CD4-positive, alpha-beta T cell treated with Interleukin-4 for 1 hour (primary cell): ENCODE results near the gene DYNC1H1.
"Not testable (repeated sequence)": the region's sequence is repeated elsewhere in the genome, so short reads cannot be mapped to it uniquely, and the experiment has no call there.

Experiments used
- DNase-seq, 2 donors: peaks; one replicate each; pipeline ENCODE4 v3.0.0-alpha.2; 2020 to 2022

DYNC1H1 gene

DNA sequence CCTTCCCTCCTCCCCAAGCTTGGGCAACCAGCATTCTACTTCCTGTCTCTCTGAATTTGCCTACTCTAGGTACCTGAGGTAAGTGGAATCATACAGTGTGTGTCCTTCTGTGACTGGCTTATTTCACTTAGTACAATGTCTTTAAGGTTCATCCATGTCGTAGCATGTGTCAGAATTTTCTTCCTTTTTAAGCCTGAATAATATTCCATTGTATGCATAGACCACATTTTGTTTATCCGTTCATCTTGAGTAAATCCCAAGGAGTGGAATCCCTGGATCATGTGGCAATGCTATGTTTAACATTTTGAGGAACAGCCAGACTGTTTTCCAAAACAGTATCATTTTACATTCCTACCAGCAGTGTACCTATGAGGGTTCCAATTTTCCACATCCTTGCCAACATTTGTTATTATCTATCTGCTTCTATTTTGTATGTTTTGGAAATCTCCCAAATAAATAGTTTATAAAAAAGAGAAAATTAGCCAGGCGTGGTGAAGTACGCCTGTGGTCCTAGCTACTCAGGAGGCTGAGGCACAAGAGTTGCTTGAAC lies 110.1 kb downstream of the DYNC1H1 start:
- DNase-seq = peak in 1 of 2 donors; percentile 34

DNA sequence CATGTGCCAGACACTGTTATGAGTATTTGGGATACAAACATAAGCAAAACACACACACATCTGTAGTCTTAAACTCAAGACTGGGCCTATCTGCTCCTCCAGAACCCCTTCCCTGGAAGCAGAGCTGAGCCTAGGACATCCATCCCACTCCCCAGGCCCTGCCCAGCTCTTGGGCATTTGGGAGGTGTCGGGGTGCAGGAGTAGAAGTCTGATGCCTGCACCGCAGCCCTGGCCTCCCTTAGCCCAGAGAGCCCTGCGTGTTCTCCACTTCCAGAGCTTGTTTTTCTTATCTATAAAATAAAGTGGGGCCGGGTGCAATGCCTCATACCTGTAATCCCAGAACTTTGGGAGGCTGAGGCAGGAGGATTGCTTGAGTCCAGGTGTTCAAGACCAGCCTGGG lies 110.8 kb downstream of the DYNC1H1 start:
- DNase-seq = peak in 1 of 2 donors; percentile 49

DNA sequence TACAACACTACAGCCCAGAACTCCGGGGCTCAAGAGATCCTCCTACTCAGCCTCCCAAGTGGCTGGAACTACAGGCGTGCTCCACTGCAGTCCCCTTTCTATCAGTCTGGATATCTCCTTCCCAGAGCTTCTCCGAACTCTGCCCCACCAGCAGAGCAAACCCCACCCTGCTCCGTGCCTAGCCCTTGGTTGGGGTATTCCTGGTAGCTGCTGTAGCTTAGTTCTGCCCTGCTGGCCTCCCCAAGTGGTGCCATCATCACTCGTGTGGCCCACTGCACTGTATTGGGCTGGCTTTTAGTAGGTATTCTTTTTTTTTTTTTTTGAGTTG lies 113.0 kb downstream of the DYNC1H1 start:
- peak; percentile 58 to 61 for DNase-seq

DNA sequence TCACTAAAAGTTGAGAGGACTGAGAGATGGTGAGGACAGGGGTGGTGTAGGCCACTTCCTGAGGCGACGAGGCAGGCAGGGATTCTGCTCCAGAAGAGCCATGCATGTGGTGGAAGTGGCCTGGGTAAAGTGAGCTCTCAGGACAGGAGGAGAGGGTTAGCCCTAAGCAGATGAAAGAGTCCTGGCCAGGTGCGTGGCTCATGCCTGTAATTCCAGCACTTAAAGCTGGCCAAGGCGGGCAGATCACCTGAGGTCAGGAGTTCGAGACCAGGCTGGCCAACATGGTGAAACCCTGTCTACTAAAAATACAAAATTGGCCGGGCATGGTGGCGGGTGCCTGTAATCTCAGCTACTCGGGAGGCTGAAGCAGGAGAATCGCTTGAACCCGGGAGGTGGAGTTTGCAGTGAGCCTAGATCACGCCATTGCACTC lies 114.0 kb downstream of the DYNC1H1 start:
- peak; percentile 48 to 50 for DNase-seq

DNA sequence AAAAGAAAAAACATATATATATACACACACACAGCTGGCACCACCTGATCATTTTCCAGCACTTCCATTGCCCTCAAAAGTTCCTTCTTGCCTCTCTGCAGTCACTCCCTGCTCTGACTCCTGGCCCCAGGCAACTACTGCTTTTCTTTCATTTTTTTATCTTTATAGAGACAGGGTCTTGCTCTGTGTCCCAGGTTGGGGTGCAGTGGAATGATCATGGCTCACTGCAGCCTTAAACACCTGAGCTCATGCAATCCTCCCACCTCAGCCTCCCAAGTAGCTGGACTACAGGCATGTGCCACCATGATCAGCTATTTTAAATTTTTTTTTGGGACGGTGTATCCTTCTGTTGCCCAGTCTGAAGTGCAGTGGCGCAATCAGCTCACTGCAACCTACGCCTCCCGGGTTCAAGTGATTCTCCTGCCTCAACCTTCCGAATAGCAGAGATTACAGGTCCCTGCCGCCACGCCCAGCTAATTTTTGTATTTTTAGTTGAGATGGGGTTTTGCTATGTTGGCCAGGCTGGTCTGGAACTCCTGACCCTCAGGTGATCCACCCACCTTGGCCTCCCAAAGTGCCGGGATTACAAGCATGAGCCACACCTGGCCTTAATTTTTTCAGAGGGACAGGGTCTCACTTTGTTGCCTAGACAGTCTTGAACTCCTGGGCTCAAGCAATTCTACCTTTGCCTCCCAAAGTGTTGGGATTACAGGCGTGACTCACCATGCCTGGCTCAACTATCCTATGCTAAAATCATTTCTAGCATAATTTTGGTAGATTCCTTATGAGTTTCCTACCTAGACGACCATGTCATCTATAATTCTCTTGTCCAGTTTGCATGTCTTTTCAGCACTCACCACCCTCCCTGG lies 114.7 kb downstream of the DYNC1H1 start:
- DNase-seq = peak; percentile 56 to 58

DNA sequence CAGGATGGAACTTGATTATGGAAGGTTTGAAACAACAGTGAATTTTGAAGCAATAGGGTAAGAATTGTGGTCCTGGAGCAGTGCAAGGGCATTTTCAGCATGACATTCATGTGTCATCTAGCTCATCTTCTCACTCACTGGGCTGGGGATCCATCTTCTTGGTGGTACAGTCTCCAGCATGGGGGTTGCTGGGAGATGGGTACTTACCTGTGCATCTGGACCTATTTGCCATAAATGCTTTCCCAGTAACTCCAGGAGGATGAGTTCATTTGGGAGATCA lies 115.3 kb downstream of the DYNC1H1 start:
- DNase-seq = peak; percentile 38 to 57

DNA sequence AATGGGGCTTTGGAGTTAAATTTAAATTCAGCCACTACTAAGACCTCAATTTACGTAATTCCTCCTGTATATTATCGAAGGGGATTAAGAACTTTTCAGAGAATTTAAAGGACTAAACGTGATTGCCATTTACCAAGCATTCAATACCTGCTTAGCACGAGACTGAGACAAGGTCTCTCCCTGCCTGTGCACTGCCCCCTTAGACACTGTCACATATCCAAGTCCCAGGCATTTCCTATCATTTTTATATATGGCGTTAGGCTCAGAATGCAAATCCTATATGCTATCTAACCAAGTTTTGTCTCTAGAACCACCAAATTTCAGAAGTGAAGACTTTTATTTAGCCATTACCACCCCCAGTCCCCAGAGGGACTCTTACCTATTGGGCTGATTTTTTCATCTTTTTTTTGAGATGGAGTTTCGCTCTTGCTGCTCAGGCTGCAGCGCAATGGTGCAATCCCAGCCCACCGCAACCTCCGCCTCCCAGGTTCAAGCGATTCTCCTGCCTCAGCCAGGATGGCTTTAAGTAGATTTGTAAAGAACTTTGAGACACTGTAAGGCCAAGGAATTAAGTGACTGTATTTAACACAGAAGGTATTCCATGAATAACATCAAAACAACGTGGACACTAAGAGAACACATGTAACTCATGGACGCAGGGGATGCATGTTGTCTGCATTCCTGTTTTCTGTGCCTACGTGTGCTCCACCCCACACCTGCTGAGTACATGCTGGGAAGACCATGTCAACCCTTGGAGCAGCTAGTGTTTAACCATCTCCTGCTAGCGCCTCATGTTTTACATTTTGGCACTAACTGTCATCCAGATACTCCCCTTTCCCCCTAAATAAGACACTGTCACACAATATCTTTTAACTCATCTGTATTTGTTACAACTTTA lies 116.1 kb downstream of the DYNC1H1 start:
- peak; percentile 32 to 48 for DNase-seq

DNA sequence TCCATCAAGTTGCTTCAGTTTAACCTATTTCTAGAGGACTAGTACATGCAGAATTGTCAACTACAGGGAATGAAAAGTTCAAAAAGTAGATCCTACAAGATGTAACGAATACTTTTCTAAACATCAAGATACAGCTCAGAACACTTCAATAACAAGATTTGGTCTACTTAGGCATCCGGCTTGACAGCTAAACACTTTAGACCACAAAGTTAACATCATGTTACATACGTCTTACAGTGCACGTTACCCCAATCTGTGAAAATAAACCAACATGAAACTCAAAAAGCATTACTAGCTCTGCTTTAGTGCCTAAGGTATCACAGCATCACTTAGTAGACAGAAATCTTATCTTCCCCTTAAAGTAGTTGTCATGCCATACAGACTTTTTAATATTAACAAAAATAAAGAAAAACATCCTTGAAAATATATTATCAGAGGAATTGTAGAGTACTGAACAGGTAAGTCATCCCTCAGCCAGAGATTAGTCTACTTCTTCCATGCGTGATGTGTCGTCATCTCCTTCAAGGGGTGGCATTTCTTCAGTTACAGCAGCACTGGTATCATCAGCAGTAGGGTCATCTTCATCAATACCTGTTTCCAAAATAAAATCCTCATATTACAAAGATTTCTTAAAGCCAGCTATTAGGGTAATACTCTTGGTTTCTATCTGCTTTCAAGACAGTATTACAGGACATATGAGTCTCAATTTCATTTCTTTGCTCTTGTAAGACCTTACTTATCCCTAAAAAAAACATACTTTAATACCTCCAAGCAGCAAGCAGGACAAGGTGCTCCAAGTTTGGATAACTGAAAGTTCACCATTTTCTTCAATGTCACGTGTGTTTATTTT lies 117.1 kb downstream of the DYNC1H1 start:
- peak in 1 of 2 donors; percentile 28 for DNase-seq

DNA sequence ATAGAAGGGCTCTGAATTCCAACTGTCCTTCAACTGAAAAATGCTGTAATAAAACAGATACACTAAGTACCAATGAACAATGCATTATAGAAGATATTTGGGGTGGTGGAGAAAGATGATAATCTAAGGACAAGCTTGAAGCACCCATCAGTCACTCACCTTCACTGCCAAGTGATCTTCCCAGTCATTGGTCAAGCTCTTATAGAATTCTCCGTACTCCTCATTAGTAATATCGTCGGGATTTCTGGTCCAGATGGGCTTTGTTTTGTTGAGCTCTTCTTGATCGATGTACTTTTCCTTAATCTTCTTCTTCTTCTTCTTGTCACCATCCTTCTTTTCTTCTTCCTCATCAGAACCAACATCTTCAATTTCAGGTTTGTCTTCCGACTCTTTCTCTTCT lies 120.1 kb downstream of the DYNC1H1 start:
- not testable (repeated sequence) for DNase-seq

DNA sequence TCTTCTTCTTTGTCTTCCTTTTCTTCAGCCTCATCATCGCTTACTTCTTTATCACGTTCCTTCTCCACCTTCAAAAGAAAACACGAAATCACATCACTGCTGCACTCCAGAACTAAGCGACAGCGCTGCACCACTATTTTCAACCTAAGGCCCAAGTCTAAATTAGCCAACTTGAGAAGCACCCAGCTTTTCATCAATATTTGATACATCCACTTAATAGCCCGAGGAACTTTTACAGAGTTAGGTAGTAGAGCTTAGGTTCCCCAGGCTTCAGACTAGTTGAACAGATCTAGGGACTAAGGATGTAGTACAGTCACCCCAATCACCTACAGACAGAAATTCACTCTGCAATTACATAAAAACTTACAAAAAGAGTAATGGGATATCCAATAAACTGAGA lies 120.6 kb downstream of the DYNC1H1 start:
- DNase-seq = no peak

DNA sequence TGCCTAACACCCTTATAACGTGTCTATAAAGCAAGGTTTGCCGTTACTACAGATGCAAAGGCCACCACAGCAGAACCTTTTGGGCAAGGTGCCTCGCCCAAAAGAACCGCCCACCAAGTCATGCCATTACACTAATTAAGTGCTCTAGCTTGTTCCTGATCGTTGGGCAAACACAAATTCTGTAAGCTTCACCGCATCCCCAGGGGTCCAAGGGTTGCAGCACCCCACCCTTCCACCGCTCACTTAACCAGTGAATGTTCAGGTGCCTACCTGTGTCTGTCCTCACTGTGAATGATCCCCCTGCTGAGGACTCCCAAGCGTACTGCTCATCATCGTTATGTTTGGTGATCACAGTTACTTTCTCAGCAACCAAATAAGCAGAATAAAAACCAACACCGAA lies 121.1 kb downstream of the DYNC1H1 start:
- DNase-seq = peak in 1 of 2 donors; percentile 38

DNA sequence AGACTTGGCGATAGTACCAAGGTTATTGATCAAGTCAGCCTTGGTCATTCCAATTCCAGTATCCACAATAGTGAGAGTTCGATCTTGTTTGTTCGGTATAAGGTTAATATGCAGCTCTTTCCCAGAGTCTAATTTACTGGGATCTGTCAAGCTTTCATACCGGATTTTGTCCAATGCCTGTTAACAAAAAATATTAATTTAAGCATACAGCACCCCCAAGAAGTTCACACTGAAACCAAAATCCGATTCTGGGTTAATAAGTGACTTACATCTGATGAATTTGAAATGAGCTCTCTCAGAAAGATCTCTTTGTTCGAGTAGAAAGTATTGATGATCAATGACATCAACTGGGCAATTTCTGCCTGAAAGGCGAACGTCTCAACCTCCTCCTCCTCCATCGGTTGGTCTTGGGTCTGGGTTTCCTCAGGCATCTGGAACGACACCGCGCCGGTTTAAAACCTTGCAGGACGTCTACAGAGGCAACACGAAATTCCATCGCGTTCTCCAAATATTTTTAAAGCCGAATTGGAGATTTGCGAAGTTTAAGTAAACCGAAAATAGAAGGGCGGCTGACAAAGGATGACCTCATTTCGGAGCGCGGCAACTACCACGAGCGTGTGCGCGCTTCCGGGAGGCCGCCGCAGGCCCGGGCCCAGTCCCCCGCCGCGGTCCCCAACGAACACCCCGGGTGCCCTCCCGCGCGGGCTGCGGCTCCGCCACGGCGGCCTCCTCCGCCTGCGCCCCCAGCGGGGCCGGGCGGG lies 121.8 kb downstream of the DYNC1H1 start:
- DNase-seq = peak; percentile 70 to 76

DNA sequence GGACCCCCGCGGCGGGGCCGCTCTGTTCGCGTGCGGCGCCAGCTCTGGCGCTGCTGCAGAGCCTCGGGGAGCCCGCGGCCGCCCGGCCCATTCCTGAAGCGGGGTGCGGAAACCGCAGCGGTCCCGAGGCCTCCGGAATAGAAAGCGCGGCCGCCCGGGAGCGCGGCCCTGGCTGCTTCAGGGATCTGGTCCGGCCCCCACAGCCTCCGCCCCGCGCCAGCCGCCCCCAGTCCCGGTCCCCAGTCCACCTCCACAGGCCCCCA lies 122.3 kb downstream of the DYNC1H1 start:
- no peak for DNase-seq

DNA sequence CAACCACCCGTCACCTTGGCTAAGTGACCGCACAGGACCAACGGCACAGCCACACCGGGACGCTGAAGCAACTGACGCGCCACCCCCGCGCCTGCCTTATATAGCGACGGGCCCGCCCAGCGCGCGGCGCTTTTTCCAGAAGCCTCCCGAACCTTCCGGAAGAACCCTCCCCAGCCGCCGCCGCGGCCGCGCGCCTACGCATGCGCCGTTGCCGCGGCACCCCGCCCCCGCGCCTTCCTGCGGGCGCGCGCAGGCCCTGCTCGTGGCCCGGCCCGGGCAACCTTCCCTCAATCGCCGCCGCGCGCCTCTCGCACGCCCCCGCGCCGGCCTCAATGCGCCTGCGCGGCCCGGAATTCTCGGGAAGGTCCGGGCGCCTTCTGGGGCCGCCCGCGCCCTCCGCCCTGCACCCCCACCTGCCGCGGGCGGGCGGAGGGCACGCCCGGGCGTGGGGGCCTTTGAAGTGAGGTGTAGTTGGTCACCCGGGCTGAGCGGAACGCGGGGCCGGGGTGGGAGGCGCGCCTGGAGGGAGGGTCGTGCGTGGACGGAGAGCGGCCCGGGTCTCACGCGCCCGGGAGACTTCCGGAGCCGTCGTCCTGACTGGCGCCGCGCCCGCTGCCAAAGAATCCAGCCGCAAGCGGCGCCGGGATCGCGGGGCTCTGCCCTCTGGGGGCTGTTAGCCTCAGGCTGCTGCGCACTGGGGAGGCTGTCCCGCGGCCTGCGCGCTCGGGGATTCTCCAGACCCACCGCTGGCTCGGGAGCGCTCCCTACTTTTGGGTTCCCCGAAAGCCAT lies 122.8 kb downstream of the DYNC1H1 start, which contains the start of gene HSP90AA1:
Gene HSP90AA1, minus strand, starts transcription at position 73 of the 790 bp plus-strand sequence. CDS start 666 bp downstream, outside the sequence.
- DNase-seq = peak; percentile 95 to 97

DNA sequence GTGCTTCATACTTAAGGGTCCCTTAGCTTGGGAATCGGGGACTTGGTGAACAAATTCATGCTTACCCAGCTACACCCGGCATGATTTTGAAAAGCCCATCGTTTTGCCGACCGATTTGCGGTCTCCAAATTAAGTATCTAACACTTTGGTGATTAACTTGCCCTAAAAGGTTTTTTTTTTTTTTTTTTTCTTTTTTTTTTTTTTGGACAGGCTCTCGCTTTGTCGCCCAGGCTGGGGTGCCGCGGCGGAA lies 123.3 kb downstream of the DYNC1H1 start:
- DNase-seq = no peak

DNA sequence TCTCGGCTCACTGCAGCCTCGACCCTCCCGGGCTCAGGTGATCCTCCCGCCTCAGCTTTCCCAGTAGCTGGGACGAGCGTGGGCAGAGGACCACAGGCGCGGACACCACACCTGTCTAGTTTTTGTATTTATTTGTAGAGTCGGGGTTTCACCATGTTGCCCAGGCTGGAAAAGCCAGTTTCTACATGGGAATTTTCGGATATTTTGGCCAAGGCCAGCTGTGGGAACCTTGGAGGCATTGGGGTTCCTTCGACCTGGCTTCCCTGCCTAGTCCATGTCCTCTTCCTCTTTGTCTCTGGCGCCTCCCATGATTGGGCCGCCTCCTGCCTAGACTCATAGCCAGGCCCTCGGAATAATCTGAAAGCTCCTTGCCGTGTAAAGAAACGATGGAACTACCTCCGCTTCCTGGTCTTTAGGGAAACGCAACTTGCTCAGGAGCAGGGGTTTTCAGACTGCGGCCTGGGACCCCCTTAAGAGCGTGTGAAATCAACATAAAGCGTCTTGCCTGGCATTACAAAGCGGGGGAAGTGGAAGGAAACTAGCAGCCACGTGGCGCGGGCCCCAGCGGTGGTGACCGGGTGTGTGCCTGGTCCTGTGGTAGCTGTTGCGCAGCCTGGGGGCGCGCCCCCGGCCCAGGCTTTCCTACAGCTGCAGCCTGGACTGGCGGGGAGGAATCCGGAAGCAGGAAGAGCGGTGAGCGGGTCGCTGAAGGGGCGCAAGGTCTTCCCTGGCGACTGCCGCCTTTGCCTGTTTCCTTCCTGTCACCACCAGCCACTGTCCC lies 123.8 kb downstream of the DYNC1H1 start:
- DNase-seq = peak; percentile 62 to 65

DNA sequence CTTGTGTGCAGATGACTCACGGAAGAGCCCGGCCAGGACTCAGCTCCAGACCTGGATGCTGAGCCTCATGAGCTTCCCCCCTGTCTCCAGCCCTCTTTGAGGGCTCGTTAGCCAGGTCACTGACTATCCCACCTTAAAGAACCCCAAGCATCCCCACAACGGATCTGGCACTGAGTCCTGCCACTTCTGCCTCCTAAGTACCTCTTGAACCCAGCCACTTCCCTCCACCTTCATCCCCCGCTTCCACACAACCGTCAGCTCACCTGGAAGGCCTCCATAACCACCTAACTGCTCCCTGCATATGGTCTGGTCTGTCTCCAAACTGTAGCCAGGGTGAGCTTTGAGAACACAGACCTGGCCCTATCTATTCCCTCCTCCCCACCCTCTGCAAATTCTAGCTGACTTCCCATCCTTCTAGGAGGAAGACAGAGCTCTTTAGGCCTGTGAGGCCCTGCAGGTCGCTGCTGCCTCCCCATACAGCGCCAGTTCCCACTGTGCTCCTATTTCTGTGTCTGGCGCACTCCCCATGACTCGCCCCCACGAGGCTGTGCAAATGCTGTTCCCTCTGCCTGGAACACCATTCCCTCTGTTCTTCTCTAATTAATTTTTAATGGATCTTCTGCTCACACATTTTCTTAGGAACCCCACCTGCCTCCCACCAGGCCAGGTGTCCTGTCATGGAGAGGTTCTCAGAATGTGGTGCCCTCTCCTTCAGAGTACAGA lies 125.4 kb downstream of the DYNC1H1 start:
- no peak for DNase-seq

DNA sequence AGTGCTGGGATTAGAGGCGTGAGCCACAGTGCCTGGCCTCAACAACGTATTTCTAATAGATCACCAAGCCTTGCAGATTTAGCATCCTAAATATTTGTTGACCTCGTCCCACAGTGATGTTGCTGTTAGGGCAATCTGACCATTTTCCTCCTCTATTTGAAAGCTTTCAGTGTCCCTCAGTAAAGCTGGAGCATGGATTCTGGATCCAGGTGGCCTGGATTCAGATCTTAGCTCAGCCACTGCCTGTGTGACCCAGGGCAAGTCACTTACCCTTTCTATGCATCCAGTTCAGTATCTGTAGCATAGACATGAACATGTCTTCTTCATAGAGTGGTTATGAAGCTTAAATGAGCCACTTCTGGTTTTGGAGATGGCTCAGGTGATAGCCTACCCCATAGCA lies 126.3 kb downstream of the DYNC1H1 start:
- DNase-seq = no peak

DNA sequence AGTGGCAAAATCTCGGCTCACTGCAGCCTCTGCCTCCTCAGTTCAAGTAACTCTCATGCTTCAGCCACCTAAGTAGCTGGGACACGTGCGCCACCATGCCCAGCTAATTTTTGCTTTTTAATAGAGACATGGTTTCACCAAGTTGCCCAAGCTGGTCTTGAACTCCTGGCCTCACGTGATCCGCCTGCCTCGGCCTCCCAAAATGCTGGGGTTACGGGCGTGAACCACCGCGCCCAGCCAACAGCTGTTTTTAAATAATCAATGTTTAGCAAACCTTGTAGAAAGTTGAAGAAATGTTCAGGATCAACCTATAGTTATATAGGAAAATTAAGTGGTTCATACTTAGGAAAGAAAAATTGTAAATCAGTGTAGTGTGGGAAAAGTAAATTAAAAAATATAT lies 128.4 kb downstream of the DYNC1H1 start:
- no peak for DNase-seq

DNA sequence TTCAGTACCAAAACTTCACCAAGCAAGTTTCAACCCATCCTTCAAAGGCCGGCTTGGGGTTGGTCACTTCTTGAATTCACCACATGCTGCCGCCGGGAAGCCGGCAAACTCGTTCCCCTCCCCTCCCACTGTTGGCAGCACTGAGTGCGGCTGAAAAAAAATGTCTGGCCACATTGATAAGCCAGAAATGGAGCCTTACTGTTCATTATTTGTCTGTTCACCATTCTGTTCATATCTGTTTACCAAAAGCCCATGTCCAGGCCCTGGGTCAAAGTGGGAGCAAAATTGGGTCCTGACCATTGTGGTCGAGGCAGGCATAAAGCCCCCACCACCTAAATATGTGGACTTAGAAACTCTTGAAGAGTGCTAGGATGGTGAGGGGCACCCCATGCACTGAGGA lies 129.7 kb downstream of the DYNC1H1 start:
- no peak for DNase-seq
